Measurements from ENCODE around the gene COCH. TPM values are rescaled to one million over a fixed set of nuclear protein-coding genes. Genes with fewer than 3 reads are reported as not detected.
"Not testable (repeated sequence)": the region's sequence is repeated elsewhere in the genome, so short reads cannot be mapped to it uniquely, and the experiment has no call there.

The COCH gene
- total RNA-seq, 3 donors from 2014 or later (not counting 1 experiment from before 2014, with no cell fraction given): 0.27 to 0.73 TPM; not detected in 1

DNA sequence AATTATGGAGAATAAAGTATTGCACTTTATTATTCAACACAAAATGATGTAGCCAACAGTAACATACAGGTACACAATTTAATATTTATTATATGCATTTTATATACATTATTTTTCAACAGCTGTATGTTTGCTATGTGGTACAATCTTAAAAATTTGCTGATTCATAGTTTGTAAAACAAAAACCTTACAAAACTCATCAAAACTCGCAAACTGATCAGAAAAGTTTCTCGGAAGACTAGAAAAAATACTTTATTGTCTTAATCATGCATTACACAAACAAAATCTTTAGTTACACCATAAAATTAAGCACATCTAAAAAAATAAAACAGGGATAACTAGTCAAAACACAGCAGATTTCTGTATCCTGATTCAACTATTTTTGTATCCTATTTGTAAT, 19.5 kb downstream of the COCH start:
- H3K27me3 Mint-ChIP-seq (ENCODE audit: low read depth in 2 of 2): no peaks in the 10 kb centered on the region
- Histone ChIP-seq H3K27ac (ENCODE audit: low read length) (no peak overlapping the region), H3K4me3 (ENCODE audit: low read length) (no peak overlapping the region), H3K27me3 (ENCODE audit: control insufficient read depth, insufficient read depth, low read length) (no peaks in the 10 kb centered on the region), H3K36me3 (ENCODE audit: control insufficient read depth, insufficient read depth, low read length) (peaks cover 21% of the 10 kb centered on the region), H3K4me1 (ENCODE audit: control insufficient read depth, insufficient read depth, low read length) (no peaks in the 10 kb centered on the region), H3K9me3 (ENCODE audit: control insufficient read depth, insufficient read depth, low read length) (no peaks in the 10 kb centered on the region)
- 100% methylated on average over 2 of the region's 2 CpGs for WGBS (ENCODE audit: insufficient coverage)
- H3K36me3 Mint-ChIP-seq: peaks cover 6% of the 10 kb centered on the region
- TF ChIP-seq, protein P1, sequence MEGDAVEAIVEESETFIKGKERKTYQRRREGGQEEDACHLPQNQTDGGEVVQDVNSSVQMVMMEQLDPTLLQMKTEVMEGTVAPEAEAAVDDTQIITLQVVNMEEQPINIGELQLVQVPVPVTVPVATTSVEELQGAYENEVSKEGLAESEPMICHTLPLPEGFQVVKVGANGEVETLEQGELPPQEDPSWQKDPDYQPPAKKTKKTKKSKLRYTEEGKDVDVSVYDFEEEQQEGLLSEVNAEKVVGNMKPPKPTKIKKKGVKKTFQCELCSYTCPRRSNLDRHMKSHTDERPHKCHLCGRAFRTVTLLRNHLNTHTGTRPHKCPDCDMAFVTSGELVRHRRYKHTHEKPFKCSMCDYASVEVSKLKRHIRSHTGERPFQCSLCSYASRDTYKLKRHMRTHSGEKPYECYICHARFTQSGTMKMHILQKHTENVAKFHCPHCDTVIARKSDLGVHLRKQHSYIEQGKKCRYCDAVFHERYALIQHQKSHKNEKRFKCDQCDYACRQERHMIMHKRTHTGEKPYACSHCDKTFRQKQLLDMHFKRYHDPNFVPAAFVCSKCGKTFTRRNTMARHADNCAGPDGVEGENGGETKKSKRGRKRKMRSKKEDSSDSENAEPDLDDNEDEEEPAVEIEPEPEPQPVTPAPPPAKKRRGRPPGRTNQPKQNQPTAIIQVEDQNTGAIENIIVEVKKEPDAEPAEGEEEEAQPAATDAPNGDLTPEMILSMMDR (IDR thresholded peaks at IDR 0.05): no peak
- ATAC-seq (no peak), DNase-seq (no peak)
- H3K4me3 Mint-ChIP-seq: no peak overlapping the region
- H3K9me3 Mint-ChIP-seq: no peaks in the 10 kb centered on the region
- intact Hi-C loops (cut with micrococcal nuclease): no loop called here
- H3K27ac Mint-ChIP-seq: no peak overlapping the region
- peaks cover 3 to 6% of the 10 kb centered on the region in 2 donors for H3K4me1 Mint-ChIP-seq

DNA sequence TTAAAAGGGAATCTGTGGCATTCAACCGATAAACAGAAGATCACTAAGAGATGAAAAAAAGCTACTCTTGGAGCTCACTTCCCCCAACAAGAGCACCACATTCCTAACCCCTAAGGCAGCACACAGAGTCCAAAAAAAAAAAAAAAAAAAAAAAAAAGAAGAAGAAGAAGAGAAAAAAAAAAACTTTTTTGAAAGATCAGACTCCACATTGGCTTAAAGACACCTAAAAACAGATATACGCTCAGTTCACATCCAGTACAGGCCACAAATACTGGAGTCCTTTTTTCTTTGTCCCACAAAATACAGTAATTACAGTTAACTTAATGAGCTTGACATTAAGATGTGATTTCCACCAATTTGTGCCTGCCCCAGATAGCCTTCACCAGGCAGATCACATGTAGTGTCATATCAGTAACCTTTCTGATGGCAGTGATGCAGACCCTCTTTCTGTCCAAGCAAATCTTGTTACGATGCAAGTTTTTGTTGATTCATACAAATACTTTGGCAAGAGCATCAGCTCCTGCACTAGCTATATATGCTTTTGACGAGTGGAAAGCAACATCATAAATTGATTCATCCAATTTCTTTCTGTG, 20.7 kb downstream of the COCH start:
- no peak for DNase-seq
- Mint-ChIP-seq H3K4me1 (peaks cover 5 to 15% of the 10 kb centered on the region in 2 donors), H3K27ac (peak overlapping the region in 1 of 2 donors; percentile 44), H3K27me3 (ENCODE audit: low read depth in 2 of 2) (no peaks in the 10 kb centered on the region), H3K4me3 (no peak overlapping the region), H3K36me3 (peaks cover 6% of the 10 kb centered on the region), H3K9me3 (no peaks in the 10 kb centered on the region)
- no peak overlapping the region for H3K4me3 ChIP-seq (ENCODE audit: low read length)
- H3K36me3 ChIP-seq (ENCODE audit: control insufficient read depth, insufficient read depth, low read length): peaks cover 21% of the 10 kb centered on the region
- 98% methylated on average over 3 of the region's 4 CpGs for WGBS (ENCODE audit: insufficient coverage)
- TF ChIP-seq, protein P1 (IDR thresholded peaks at IDR 0.05): no peak
- H3K27me3 ChIP-seq (ENCODE audit: control insufficient read depth, insufficient read depth, low read length): no peaks in the 10 kb centered on the region
- no peaks in the 10 kb centered on the region for H3K9me3 ChIP-seq (ENCODE audit: control insufficient read depth, insufficient read depth, low read length)
- ATAC-seq: no peak
- intact Hi-C loops (cut with micrococcal nuclease): no loop called here
- H3K4me1 ChIP-seq (ENCODE audit: control insufficient read depth, insufficient read depth, low read length): no peaks in the 10 kb centered on the region
- H3K27ac ChIP-seq (ENCODE audit: low read length): no peak overlapping the region

DNA sequence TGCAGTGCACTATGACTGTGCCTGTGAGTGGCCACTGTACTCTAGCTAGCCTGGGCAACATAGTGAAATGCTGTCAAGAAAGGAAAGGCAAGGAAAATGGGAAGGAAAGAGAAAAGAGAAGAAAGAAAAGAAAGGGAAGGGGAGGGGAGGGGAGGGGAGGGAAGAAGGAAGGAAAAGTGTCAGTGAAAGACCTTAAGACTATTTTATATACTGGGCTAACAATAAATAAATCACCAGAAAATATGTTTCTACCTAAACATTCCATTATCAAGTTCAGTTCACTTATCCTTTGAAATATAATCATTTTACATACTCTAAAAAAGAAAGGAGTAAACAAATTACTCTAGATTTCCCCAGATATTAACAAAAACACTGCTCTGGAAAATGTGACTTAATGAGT, 22.1 kb downstream of the COCH start:
- TF ChIP-seq, protein P1 (IDR thresholded peaks at IDR 0.05): no peak
- Histone ChIP-seq H3K4me1 (ENCODE audit: control insufficient read depth, insufficient read depth, low read length) (no peaks in the 10 kb centered on the region), H3K4me3 (ENCODE audit: low read length) (no peak overlapping the region), H3K9me3 (ENCODE audit: control insufficient read depth, insufficient read depth, low read length) (no peaks in the 10 kb centered on the region), H3K36me3 (ENCODE audit: control insufficient read depth, insufficient read depth, low read length) (peaks cover 24% of the 10 kb centered on the region), H3K27ac (ENCODE audit: low read length) (no peak overlapping the region), H3K27me3 (ENCODE audit: control insufficient read depth, insufficient read depth, low read length) (no peaks in the 10 kb centered on the region)
- Mint-ChIP-seq H3K27ac (no peak overlapping the region), H3K36me3 (peaks cover 6% of the 10 kb centered on the region), H3K9me3 (no peaks in the 10 kb centered on the region), H3K4me3 (no peak overlapping the region), H3K4me1 (peaks cover 5 to 15% of the 10 kb centered on the region in 2 donors), H3K27me3 (ENCODE audit: low read depth in 2 of 2) (no peaks in the 10 kb centered on the region)
- intact Hi-C loops (cut with micrococcal nuclease): no loop called here
- DNase-seq (no peak), ATAC-seq (no peak)

DNA sequence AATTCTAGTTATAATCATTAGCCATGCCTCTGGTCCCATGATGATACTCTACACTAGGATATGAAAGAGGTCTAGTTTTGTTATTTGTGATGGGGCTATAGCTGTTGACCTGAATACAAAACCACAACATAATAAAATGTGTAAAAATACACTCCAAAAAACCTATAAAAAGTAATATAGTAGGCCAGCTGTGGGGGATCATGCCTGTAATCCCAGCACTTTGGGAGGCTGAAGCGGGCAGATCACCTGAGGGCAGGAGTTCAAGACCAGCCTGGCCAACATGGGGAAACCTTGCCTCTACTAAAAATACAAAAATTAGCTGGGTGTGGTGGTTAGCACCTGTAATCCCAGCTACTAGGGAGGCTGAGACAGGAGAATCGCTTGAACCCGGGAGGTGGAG, 22.8 kb downstream of the COCH start:
- DNase-seq; H3K27me3 Mint-ChIP-seq (ENCODE audit: low read depth in 2 of 2); H3K4me3 ChIP-seq (ENCODE audit: low read length); H3K4me3 Mint-ChIP-seq; H3K27me3 ChIP-seq (ENCODE audit: control insufficient read depth, insufficient read depth, low read length); H3K27ac Mint-ChIP-seq; H3K4me1 ChIP-seq (ENCODE audit: control insufficient read depth, insufficient read depth, low read length); H3K27ac ChIP-seq (ENCODE audit: low read length); ATAC-seq; H3K9me3 Mint-ChIP-seq; H3K36me3 Mint-ChIP-seq; intact Hi-C loops (cut with micrococcal nuclease); H3K9me3 ChIP-seq (ENCODE audit: control insufficient read depth, insufficient read depth, low read length): not testable (repeated sequence)
- peaks cover 5 to 15% of the 10 kb centered on the region in 2 donors for H3K4me1 Mint-ChIP-seq
- H3K36me3 ChIP-seq (ENCODE audit: control insufficient read depth, insufficient read depth, low read length): peaks cover 27% of the 10 kb centered on the region
- 96% methylated on average over 3 of the region's 3 CpGs for WGBS (ENCODE audit: insufficient coverage)
